Parietal lobe (tissue), 1 donor: Measurements from ENCODE around the gene C8B. TPM values are rescaled to one million over a fixed set of nuclear protein-coding genes. Genes with fewer than 3 reads are reported as not detected.

Experiments
- total RNA-seq: library from RNA; depleted of rRNA; stranded (reverse); fragments of >200 nt; gene quantifications from one replicate; pipeline ENCODE4 v1.2.3, GENCODE V29; 2014

C8B gene
- total RNA-seq = not detected

GRCh38 chr1:56965916-56966697, at the start of gene C8B:
Gene C8B (minus strand): TSS chr1:56966015. CDS start chr1:56965948, 67 bp downstream.

Other genes with a start within 250 kb of the C8B start
- gene FYB2, start 146.6 kb downstream of the C8B start, total RNA-seq = 0.94 TPM
- gene C8A, start 111.2 kb downstream of the C8B start, total RNA-seq = not detected